A673 (cell line): ENCODE data around the gene PRDM1. TPM values are rescaled to one million over a fixed set of nuclear protein-coding genes. Genes with fewer than 3 reads are reported as not detected.
A peak's percentile ranks its signal among the peaks of the same experiment; 100 is the strongest.

Source experiments
- Bru-seq: library from RNA; stranded (reverse); fragments of 400-500 nt; gene quantifications from one replicate; lab custom pipeline; 2021; lab: Mats Ljungman, UMichigan
- BruChase-seq, 2 experiments: library from RNA; stranded (reverse); fragments of 400-500 nt; gene quantifications; one replicate each; lab custom pipeline; 2021; lab: Mats Ljungman, UMichigan
- BruUV-seq: library from RNA; stranded (reverse); fragments of 400-500 nt; replicated peaks from 2 replicates; lab custom pipeline; 2021; lab: Mats Ljungman, UMichigan
- CTCF ChIA-PET: fragments of 300-600 bp; sonication (Branson Sonifier 250); formaldehyde crosslinking; loops from one replicate; lab custom pipeline; 2022; ENCODE audit warnings: antibody characterized with exemption; lab: Charles Lee
- POLR2A ChIA-PET: fragments of 300-600 bp; sonication (Branson Sonifier 250); formaldehyde crosslinking; loops from one replicate; lab custom pipeline; 2022; ENCODE audit warnings: antibody characterized with exemption; ENCODE audit not compliant: low non-redundant PET; lab: Charles Lee
- DNase-seq: peaks from one replicate; pipeline ENCODE4 v3.0.0-alpha.2; 2015; ENCODE audit warnings: low spot score
- H3K27ac ChIP-seq: fragments of 200-600 bp; sonication (generic); 2 replicates; pipeline ENCODE4 v1.5.1; 2016; ENCODE audit warnings: mixed run types, low read depth, mild to moderate bottlenecking, mixed read lengths, antibody characterized with exemption, low read length; ENCODE audit not compliant: poor library complexity, severe bottlenecking
- H3K27me3 ChIP-seq: fragments of 200-600 bp; sonication (generic); replicated peaks from 2 replicates; pipeline ENCODE4 v1.6.1; 2017; ENCODE audit warnings: mixed run types, low read depth, mild to moderate bottlenecking, mixed read lengths, antibody characterized with exemption, low read length; ENCODE audit not compliant: insufficient read depth, poor library complexity
- H3K36me3 ChIP-seq: fragments of 200-600 bp; sonication (generic); 2 replicates; pipeline ENCODE4 v1.6.1; 2016; ENCODE audit warnings: mixed run types, mild to moderate bottlenecking, mixed read lengths, antibody characterized with exemption, low read length; ENCODE audit not compliant: insufficient read depth, poor library complexity, severe bottlenecking
- H3K4me1 ChIP-seq: fragments of 200-600 bp; sonication (generic); 2 replicates; pipeline ENCODE4 v1.6.1; 2017; ENCODE audit warnings: mixed run types, mild to moderate bottlenecking, mixed read lengths, antibody characterized with exemption, low read length; ENCODE audit not compliant: insufficient read depth, poor library complexity, severe bottlenecking
- H3K4me3 ChIP-seq: fragments of 200-600 bp; sonication (generic); 2 replicates; pipeline ENCODE4 v1.5.1; 2016; ENCODE audit warnings: low read depth, mixed run types, mild to moderate bottlenecking, mixed read lengths, low read length; ENCODE audit not compliant: poor library complexity, severe bottlenecking
- H3K9me3 ChIP-seq: fragments of 200-600 bp; sonication (generic); 2 replicates; pipeline ENCODE4 v1.6.1; 2016; ENCODE audit warnings: mixed run types, low read depth, mild to moderate bottlenecking, mixed read lengths, antibody characterized with exemption, low read length; ENCODE audit not compliant: poor library complexity, severe bottlenecking
- CTCF ChIP-seq: fragments of 300-800, 200-600 bp; sonication (generic); conservative IDR thresholded peaks from 2 replicates; pipeline ENCODE4 v1.5.1; 2017; ENCODE audit warnings: low read depth, mild to moderate bottlenecking, antibody characterized with exemption, low read length, moderate library complexity, mixed read lengths
- EZH2 ChIP-seq: fragments of 200-600 bp; sonication (generic); IDR thresholded peaks from 2 replicates; pipeline ENCODE4 v1.6.1; 2017; ENCODE audit warnings: borderline replicate concordance, low read depth, mild to moderate bottlenecking, mixed read lengths, antibody characterized with exemption, low read length; ENCODE audit not compliant: poor library complexity, severe bottlenecking
- intact Hi-C: fragments of 100-400 bp; cut with micrococcal nuclease; formaldehyde crosslinking; loops from one replicate; pipeline ENCODE4 v1.10.0; 2022; ENCODE audit not compliant: unreplicated experiment
- long read RNA-seq: library from polyadenylated mRNA; stranded (forward); transcript quantifications from one replicate; pipeline ENCODE4 v2.0.0, GENCODE V29; 2022
- total RNA-seq: library from RNA; stranded (reverse); gene quantifications from 2 replicates; pipeline ENCODE4 v1.2.3, GENCODE V29; 2021

Gene PRDM1
- total RNA-seq (not detected in 2 replicates), Bru-seq, nascent RNA (percentile 18 among the genes with signal in this experiment), BruChase-seq, experiment 1, labeled RNA remaining after a 2-hour chase (percentile 12 among the genes with signal in this experiment), BruChase-seq, experiment 2, labeled RNA remaining after a 6-hour chase (not detected)
- long read RNA-seq = 0 reads

- no peaks in the 10 kb centered on the region for H3K9me3 ChIP-seq
- DNase-seq = peak; percentile 49
- CTCF ChIA-PET = interaction anchor here (0.6 kb wide), 1 partner anchor 193 kb away, joined by 8 read pairs; no protein-coding TSS in a partner anchor
- intact Hi-C loops = loop anchor here (10.0 kb wide), 1 partner anchor 219 kb away; no protein-coding TSS in a partner anchor
- TF ChIP-seq CTCF = peak; percentile 31; the same call in 1 of the 2 replicates
- TF ChIP-seq EZH2 = no peak
- H3K4me3 ChIP-seq = peak within 1 kb of the TSS; percentile 49
- no peaks in the 10 kb centered on the region for H3K36me3 ChIP-seq
- peaks cover 14% of the 10 kb centered on the region for H3K27me3 ChIP-seq
- POLR2A ChIA-PET = interaction anchor here (0.8 kb wide), 1 partner anchor 1438 kb away, joined by 5 read pairs; no protein-coding TSS in a partner anchor
- peaks cover 14% of the 10 kb centered on the region for H3K4me1 ChIP-seq
- no TSS peak for BruUV-seq
- no peak within 1 kb of the TSS for H3K27ac ChIP-seq
These were observed at the start of gene PRDM1 for GRCh38 chr6:106085984-106086813. Gene PRDM1 (plus strand): TSS chr6:106086336. CDS start chr6:106086554, 218 bp downstream.

GRCh38 chr6:106037060-106037459, 49.1 kb upstream of the PRDM1 start:
- BruUV-seq = no TSS peak
- ChIA-PET POLR2A (no interaction called here), CTCF (no interaction called here)
- TF ChIP-seq CTCF = no peak
- DNase-seq = no peak
- intact Hi-C loops = no loop called here
- no peaks in the 10 kb centered on the region for H3K36me3 ChIP-seq
- H3K4me1 ChIP-seq = no peaks in the 10 kb centered on the region
- H3K9me3 ChIP-seq = no peaks in the 10 kb centered on the region
- H3K4me3 ChIP-seq = no peak overlapping the region
- H3K27me3 ChIP-seq = no peaks in the 10 kb centered on the region
- H3K27ac ChIP-seq = no peak overlapping the region

GRCh38 chr6:106039897-106040592, 46.1 kb upstream of the PRDM1 start:
- intact Hi-C loops = no loop called here
- no peaks in the 10 kb centered on the region for H3K9me3 ChIP-seq
- no peak overlapping the region for H3K4me3 ChIP-seq
- no peak overlapping the region for H3K27ac ChIP-seq
- POLR2A ChIA-PET = interaction anchor here (0.6 kb wide), 1 partner anchor 693 kb away, joined by 3 read pairs; no protein-coding TSS in a partner anchor
- CTCF ChIA-PET = no interaction called here
- H3K4me1 ChIP-seq = no peaks in the 10 kb centered on the region
- TF ChIP-seq CTCF (no peak), EZH2 (no peak)
- BruUV-seq = no TSS peak
- H3K27me3 ChIP-seq = no peaks in the 10 kb centered on the region
- DNase-seq = no peak
- no peaks in the 10 kb centered on the region for H3K36me3 ChIP-seq
